ENCODE data around the gene VENTX.

The VENTX gene

GRCh38 chr10:133203652-133204195, 33.9 kb upstream of the VENTX start:
- POLR2A ChIA-PET = no interaction called here
- Histone ChIP-seq H3K9me3 (ENCODE audit: control insufficient read depth, insufficient read depth, low read depth, low read length) (no peaks in the 10 kb centered on the region), H3K4me1 (ENCODE audit: control insufficient read depth, insufficient read depth, low read length) (no peaks in the 10 kb centered on the region; the same call in 1 of the 2 replicates), H3K4me3 (ENCODE audit: low read depth, low read length) (no peak overlapping the region), H3K36me3 (ENCODE audit: control insufficient read depth in 2 of 2, insufficient read depth in 1 of 2, low read length in 2 of 2) (no peaks in the 10 kb centered on the region), H3K27ac (ENCODE audit: extremely low read depth, low read depth, low read length) (no peak overlapping the region)
- TF ChIP-seq ZNF596 (tag by site-specific recombination; IDR thresholded peaks at IDR 0.05) (no peak), ZNF626 (tag by site-specific recombination; IDR thresholded peaks at IDR 0.05) (no peak), ZNF26 (tag by site-specific recombination; IDR thresholded peaks at IDR 0.05) (no peak), CTCF (tag by site-specific recombination; IDR thresholded peaks at IDR 0.05) (no peak), ZNF837 (tag by site-specific recombination; IDR thresholded peaks at IDR 0.05) (no peak), ZNF280C (tag by site-specific recombination; IDR thresholded peaks at IDR 0.05) (no peak), ZNF138 (tag by site-specific recombination; IDR thresholded peaks at IDR 0.05; ENCODE audit: borderline replicate concordance) (no peak), KLF9 (tag by site-specific recombination; IDR thresholded peaks at IDR 0.05; ENCODE audit: low read depth) (no peak), ZNF133 (tag by site-specific recombination; IDR thresholded peaks at IDR 0.05) (no peak), ZNF701 (tag by site-specific recombination; IDR thresholded peaks at IDR 0.05) (no peak), SALL2 (tag by site-specific recombination; IDR thresholded peaks at IDR 0.05; ENCODE audit: borderline replicate concordance) (no peak), SP3 (tag by site-specific recombination; IDR thresholded peaks at IDR 0.05) (no peak), ZNF175 (tag by site-specific recombination; IDR thresholded peaks at IDR 0.05) (no peak), AEBP2 (tag by site-specific recombination; IDR thresholded peaks at IDR 0.05; ENCODE audit: borderline replicate concordance) (no peak), ZNF645 (tag by site-specific recombination; IDR thresholded peaks at IDR 0.05) (no peak), ZNF391 (tag by site-specific recombination; IDR thresholded peaks at IDR 0.05; ENCODE audit: borderline replicate concordance, low read depth) (no peak), ZNF544 (tag by site-specific recombination; IDR thresholded peaks at IDR 0.05) (no peak)
- CTCF ChIA-PET = interaction anchor here (0.6 to 0.7 kb wide), 2 partner anchors 60 to 372 kb away, joined by 3 read pairs; no protein-coding TSS in a partner anchor
